DMS79 (cell line): ENCODE data around the gene GALNT8.

ENCODE experiments used
- DNase-seq: peaks from one replicate; lab custom pipeline; 2025; lab: John Stamatoyannopoulos, UW

GALNT8 gene

GRCh38 chr12:4796694-4797482 lies 76.7 kb downstream of the GALNT8 start:
- DNase-seq, result no peak

GRCh38 chr12:4800555-4800954 lies 80.4 kb downstream of the GALNT8 start:
- DNase-seq, result no peak

GRCh38 chr12:4802841-4803240 lies 82.6 kb downstream of the GALNT8 start:
- DNase-seq, result no peak

DNA sequence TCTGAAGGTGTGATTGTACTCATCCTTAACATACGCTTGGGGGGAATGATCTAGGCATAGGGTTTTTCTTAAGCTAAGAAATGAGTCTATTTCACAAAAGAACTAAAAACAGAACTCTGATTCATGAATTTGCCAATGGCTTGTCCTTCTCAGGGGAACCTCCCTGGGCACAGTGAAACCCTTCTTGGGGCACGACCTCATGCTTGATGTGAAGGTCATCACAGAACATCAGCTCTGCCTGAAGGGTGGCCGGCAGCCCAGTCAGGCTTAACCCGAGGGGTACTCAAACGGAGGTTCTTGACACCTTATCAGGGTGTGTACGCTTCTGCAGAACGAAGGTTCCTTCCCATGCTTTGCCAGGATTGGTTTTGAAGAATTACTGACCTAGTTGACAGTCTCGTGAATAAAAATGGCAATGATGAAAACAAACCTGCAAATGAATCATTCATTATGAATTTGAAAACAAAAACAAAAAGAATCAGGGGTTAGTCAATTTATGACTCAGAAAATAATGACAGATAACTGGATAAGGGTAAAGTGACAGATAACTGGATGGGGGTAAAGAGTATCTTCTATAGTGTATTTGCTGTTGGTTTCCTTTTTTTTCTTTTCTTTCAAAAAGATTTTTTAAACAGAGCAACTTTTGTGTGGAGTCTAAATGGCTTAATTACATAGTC lies 86.4 kb downstream of the GALNT8 start:
- DNase-seq, result no peak

DNA sequence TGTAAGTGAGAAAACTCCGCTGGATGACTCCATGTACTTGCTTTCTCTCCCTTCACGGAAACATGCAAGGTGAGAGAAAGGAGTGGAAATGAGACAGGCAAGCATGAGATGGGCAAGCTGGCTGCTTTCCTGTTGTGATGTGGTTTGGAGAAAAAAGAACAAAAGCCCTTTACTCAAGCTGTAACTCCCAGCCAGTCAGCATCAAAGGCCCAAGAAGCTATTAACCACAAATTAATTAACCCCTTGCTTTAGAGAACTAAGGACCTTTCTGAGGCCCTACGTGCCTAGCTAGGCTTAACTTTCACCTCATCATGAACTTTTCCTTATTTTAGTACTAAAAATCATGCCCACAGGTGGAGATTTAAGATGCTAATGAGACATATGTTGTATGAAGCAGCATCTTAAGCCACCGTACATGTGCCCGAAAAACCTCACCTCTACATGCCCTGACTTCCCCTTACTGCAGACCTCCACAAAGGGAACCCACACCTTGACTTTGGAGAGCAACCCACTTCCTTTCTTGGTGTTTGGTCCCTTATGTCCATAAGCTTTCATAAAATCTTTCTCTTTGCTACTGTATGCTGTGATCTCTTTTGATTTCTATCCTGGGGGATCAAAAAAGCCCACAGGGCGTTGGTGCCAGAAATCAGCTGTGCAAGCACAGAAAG lies 87.0 kb downstream of the GALNT8 start:
- no peak for DNase-seq

- DNase-seq, result no peak
Observed at GRCh38 chr12:4807813-4808212, 87.6 kb downstream of the GALNT8 start.

- DNase-seq, result peak; percentile 3
Observed at GRCh38 chr12:4809013-4809448, 88.8 kb downstream of the GALNT8 start.

DNA sequence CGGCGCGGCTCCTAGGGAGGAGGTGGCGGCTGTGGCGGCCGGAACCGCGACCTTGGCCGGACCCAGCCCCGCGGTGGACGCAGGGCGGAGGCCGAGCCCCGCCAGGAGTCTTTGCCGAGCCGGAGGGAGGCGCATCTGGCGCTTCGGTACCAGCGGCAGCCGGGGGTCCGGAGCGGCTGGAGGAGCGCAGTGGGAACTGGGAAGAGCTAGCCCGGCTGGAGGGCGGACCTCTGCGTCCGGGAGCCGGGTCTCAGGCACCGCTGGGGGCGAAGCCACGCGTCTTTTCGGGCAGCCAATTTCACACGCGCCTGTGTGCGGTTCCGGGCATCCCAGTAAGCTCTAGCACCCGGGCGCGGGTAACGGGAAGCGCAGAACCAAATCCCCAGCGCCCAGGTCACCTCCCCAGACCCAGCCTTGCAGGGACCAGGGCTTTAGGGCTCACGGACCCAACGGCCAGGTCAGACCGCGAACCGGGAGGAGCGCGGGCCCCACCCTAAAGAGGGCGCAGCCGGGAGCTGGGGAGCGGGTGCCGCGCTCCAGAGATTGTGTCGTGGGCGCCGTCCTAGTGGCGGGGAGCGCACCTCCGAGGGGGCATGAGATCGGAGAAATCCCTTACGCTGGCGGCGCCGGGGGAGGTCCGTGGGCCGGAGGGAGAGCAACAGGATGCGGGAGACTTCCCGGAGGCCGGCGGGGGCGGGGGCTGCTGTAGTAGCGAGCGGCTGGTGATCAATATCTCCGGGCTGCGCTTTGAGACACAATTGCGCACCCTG lies 89.4 kb downstream of the GALNT8 start:
- DNase-seq, result no peak

DNA sequence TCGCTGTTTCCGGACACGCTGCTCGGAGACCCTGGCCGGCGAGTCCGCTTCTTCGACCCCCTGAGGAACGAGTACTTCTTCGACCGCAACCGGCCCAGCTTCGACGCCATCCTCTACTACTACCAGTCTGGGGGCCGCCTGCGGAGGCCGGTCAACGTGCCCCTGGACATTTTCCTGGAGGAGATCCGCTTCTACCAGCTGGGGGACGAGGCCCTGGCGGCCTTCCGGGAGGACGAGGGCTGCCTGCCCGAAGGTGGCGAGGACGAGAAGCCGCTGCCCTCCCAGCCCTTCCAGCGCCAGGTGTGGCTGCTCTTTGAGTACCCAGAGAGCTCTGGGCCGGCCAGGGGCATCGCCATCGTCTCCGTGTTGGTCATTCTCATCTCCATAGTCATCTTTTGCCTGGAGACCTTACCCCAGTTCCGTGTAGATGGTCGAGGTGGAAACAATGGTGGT lies 90.0 kb downstream of the GALNT8 start:
- DNase-seq, result no peak

- no peak for DNase-seq
Observed at GRCh38 chr12:4812624-4813327, 92.6 kb downstream of the GALNT8 start.

DNA sequence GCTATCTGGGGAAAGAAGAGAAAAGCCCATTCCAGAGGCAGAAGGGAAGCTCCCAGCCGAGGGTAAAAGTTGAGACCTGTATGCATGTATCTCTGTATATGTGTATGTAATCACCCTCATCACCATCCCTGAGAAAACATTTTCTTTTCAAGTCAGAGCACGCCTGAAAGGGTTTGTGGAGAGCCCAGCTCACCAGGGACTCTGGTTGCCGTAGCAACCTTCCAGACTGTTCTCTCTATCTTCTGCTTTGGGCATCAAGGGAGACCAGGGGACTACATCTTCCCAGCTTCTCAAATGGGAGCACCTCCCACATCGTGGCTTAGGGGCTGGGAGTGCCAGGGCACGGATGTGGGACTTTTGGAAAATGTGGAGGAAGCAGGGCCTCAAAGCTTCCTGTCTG lies 93.5 kb downstream of the GALNT8 start:
- no peak for DNase-seq

DNA sequence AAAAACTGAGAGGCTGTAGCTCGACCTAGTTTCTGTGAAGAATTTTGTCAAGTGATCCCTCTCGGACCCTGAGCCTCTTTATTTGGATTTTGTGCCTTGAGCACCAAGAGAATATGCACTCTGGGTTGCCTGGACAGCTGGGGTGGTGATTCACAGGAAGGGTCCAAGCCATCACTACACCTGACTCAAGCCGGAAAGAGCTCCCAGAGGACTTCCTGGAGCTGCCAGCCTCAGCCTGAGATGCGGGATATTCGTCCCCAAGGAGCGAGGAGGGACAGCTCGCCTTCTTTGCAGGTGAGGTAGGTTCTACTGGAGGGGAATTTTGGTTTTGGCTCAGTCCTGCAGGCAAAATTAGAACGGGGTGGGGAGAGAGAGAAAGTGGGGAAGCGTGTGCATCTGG lies 94.3 kb downstream of the GALNT8 start:
- DNase-seq, result no peak

- no peak for DNase-seq
Observed at GRCh38 chr12:4816744-4817525, 96.7 kb downstream of the GALNT8 start.

DNA sequence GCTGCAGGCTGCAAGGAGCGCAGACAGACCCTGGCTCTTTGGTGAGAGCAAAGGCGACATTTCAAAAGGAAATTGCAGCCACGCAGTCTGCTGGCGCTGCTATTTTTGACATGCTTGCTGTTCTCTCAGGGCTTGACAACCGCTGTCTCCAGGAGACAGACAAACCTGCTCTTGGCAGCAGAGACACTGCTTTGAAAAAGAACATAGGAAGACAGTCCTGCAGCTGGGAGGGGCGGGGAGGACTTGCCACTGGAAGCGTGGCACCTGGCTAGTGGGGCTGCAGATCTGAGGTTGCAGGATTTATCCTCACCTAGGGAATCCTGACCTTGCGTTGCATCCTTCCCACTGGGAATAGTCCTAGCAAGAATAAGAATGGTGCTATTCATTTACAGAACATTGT lies 97.7 kb downstream of the GALNT8 start:
- DNase-seq, result no peak

GRCh38 chr12:4819654-4820053 lies 99.5 kb downstream of the GALNT8 start:
- no peak for DNase-seq

DNA sequence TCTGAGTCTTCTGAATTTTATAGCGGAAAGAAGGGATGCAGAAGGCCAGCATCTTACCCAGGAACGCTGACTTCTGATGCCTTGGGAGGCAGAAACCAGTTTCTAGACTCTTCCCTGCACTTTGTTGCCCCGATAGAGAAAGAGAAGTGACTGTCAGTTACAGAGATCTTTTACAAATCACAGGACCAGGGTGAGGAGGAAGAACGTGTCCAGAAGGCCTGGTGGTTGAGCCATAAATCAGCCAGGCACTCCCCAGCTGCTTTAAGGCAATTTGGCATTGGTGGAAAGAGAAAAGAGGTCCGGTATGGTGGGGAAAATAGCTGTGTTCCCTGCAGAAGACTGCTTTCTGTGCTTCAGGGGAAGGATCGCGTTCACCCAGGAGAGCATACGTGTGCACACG lies 100.8 kb downstream of the GALNT8 start:
- no peak for DNase-seq
